Measurements from ENCODE around the gene LSR.

DNA sequence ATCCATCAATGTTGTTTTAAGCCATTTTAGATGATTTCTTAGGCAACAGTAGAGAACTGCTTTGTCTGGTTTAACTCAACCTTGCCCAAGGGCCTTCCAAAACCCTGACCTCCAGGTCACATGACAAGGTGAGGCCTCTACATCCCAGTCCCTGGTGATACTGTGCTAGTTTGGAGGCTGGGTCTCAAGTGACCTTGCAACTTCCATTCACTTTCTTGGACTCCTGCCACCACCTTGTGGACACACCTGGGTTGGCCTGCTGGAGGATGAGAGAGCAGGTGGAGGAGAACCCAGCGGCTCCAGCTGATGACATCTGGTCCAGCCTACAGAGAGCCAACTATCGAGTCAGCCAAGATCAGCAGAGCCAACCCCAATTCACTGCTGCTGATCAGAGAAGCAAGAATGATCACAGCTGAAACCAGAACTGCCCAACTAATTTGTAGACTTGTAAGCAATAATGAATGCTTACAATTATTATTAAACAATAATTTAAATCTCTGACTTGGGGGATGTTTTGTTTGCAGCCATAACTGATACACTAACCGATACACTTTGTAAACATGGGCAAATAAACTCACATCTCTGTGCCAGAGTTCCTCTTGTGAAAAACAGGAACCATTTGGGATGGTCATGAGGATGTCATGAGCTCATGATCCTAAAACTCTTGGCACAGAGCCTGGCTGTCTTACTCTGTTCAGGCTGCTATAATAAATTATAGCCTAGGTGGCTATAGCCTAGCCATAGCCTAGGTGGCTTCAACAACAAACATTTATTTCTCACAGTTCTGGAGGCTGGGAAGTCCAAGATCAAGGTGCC lies 31.8 kb upstream of the LSR start:
- TF ChIP-seq, protein P1, sequence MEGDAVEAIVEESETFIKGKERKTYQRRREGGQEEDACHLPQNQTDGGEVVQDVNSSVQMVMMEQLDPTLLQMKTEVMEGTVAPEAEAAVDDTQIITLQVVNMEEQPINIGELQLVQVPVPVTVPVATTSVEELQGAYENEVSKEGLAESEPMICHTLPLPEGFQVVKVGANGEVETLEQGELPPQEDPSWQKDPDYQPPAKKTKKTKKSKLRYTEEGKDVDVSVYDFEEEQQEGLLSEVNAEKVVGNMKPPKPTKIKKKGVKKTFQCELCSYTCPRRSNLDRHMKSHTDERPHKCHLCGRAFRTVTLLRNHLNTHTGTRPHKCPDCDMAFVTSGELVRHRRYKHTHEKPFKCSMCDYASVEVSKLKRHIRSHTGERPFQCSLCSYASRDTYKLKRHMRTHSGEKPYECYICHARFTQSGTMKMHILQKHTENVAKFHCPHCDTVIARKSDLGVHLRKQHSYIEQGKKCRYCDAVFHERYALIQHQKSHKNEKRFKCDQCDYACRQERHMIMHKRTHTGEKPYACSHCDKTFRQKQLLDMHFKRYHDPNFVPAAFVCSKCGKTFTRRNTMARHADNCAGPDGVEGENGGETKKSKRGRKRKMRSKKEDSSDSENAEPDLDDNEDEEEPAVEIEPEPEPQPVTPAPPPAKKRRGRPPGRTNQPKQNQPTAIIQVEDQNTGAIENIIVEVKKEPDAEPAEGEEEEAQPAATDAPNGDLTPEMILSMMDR (IDR thresholded peaks at IDR 0.05), result no peak
- TF ChIP-seq EZH2 (IDR thresholded peaks at IDR 0.05), result no peak
- no peak for TF ChIP-seq EZH2phosphoT487 (IDR thresholded peaks at IDR 0.05)

All from neural progenitor cell (in vitro differentiated cells).